Testis (tissue), 3 donors: Measurements from ENCODE around the gene UROS. TPM values are rescaled to one million over a fixed set of nuclear protein-coding genes. Genes with fewer than 3 reads are reported as not detected.

Experiments
- DNase-seq: peaks from one replicate; pipeline ENCODE4 v3.0.0-alpha.2; 2019
- H3K27ac ChIP-seq, 2 donors: fragments of 200-600 bp; sonication (generic); one replicate each; pipeline ENCODE4 v1.5.1; 2019
- H3K27me3 ChIP-seq: fragments of 200-600 bp; sonication (generic); one replicate; pipeline ENCODE4 v1.5.1; 2019
- H3K36me3 ChIP-seq: fragments of 200-600 bp; sonication (generic); one replicate; pipeline ENCODE4 v1.5.1; 2017; ENCODE audit warnings: low read depth; ENCODE audit errors: missing control alignments
- H3K4me1 ChIP-seq: fragments of 200-600 bp; sonication (generic); one replicate; pipeline ENCODE4 v1.5.1; 2019
- H3K4me3 ChIP-seq, 2 donors: fragments of 200-600 bp; sonication (generic); one replicate each; pipeline ENCODE4 v1.5.1; 2017 to 2019
- H3K9me3 ChIP-seq: fragments of 200-600 bp; sonication (generic); one replicate; pipeline ENCODE4 v1.5.1; 2017
- CTCF ChIP-seq, 3 experiments: fragments of 450-650 bp in 2 of 3; fragments of 200-600 bp in 1 of 3; sonication (generic) in 1 of 3; IDR thresholded peaks; one replicate each; pipeline ENCODE4 v1.5.1; 2016 to 2019; ENCODE audit warnings: antibody characterized with exemption in 3 of 3, mild to moderate bottlenecking in 2 of 3, moderate library complexity in 1 of 3
- POLR2A ChIP-seq: fragments of 450-650 bp; IDR thresholded peaks from one replicate; pipeline ENCODE4 v1.6.1; 2017; ENCODE audit warnings: antibody characterized with exemption, mild to moderate bottlenecking, moderate library complexity
- WGBS, 2 donors: methylation state at CpG; one replicate each; pipeline ENCODE4 v1.1.5; 2018; 5-methylcytosine and 5-hydroxymethylcytosine counted together
- intact Hi-C: fragments of 100-400 bp; cut with DNase I; formaldehyde crosslinking; loops from one replicate; pipeline ENCODE4 v1.15.1; 2023; ENCODE audit warnings: low total_unique reads
- polyA plus RNA-seq: library from polyadenylated mRNA; stranded (reverse); fragments of 350-450 nt; fragmentation: Illumina TruSeq; extraction: RNeasy Lipid Tissue Mini Kit (QIAGEN cat#74804); gene quantifications from one replicate; pipeline ENCODE4 v1.2.3, GENCODE V29; 2014; ENCODE audit warnings: low read depth, low replicate concordance; ENCODE audit not compliant: insufficient read depth
- total RNA-seq, 2 donors: library from RNA; depleted of rRNA; stranded (reverse); fragments of >200 nt; gene quantifications; one replicate each; pipeline ENCODE4 v1.2.3, GENCODE V29; 2016

UROS gene
- total and polyA plus RNA-seq, 3 donors from 2014 or later: 62.5 to 70.3 (median 69.2) TPM

DNA sequence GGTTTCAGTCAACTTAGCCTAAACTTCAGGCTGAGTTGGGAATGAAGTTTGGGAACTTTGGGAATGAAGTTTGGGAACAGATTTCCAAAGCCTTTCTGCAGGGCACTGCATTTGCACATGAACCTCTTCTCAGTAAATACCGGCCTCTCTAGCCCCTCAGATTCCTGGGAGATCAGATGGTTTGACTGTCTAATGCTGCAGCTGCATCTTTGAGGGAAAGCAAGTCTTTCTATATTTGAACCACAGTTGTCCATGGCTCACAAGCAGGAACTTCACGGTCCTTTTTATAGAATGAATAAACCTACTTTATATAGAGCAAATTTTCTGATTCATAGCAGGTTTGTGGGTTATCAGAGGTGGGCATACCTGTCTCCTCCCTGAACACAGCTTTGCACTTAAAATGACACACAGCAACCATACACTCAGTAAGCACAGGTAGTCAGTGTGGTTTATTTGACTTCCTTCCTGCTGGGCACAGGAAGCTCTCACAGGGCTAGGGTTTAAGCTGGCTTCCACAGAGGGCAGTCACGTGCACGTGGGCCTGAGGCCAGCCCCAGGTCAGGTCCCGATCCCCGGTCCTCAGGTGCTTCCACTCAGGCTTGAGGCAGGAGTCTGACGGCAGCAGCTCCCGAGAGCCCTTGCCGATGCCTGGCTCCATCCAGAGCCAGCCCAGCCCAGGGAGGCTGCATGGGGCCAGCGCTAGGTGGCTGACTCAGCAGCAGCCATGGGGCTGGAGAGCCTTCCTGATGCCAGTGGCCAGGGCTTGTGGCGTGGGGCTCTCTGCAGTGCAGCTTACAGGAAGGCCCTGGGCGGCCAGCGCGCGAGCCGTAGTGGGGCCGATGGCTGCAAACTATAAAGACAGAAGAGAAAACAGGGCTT is 34.7 kb downstream of the UROS start:
- H3K36me3 ChIP-seq: no peaks in the 10 kb centered on the region
- DNase-seq: no peak
- TF ChIP-seq POLR2A (no peak), CTCF (IDR thresholded peaks at IDR 0.05) (no peak)
- H3K4me1 ChIP-seq: no peaks in the 10 kb centered on the region
- H3K27me3 ChIP-seq: no peaks in the 10 kb centered on the region
- H3K4me3 ChIP-seq: no peak overlapping the region
- no peaks in the 10 kb centered on the region for H3K9me3 ChIP-seq
- H3K27ac ChIP-seq: no peak overlapping the region
- intact Hi-C loops: no loop called here
- 88 to 96% methylated on average over 8 to 17 of the region's 17 CpGs for WGBS, 2 donors

DNA sequence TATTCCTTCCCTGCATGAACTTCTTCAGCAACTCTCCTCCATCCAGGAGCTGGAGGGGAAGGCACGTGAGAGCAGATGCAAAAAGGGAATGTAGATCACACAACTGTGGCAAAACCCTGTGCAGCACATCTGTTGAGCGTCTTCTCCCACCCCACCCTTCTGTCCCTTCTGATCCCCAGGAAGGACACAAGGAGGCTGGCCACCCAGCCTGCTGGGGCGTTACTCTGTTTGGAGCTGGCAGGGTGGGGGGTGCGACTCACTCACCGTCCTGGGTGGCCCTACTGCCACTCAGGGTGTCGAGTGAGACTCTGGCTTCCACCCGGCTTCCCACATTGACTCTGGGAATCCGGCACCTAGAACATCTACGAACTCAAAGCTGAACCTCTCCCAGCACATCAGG is 37.3 kb downstream of the UROS start:
- DNase-seq: no peak
- no peaks in the 10 kb centered on the region for H3K9me3 ChIP-seq
- H3K27ac ChIP-seq: no peak overlapping the region
- no peaks in the 10 kb centered on the region for H3K27me3 ChIP-seq
- no peaks in the 10 kb centered on the region for H3K4me1 ChIP-seq
- WGBS, 2 donors: 73 to 87% methylated on average over 9 of the region's 9 CpGs
- TF ChIP-seq POLR2A (no peak), CTCF (IDR thresholded peaks at IDR 0.05) (no peak)
- no peak overlapping the region for H3K4me3 ChIP-seq
- no peaks in the 10 kb centered on the region for H3K36me3 ChIP-seq
- intact Hi-C loops: no loop called here

GRCh38 chr10:125783957-125784356 is 39.1 kb downstream of the UROS start:
- no peak overlapping the region for H3K27ac ChIP-seq
- H3K27me3 ChIP-seq: no peaks in the 10 kb centered on the region
- intact Hi-C loops: no loop called here
- H3K4me1 ChIP-seq: no peaks in the 10 kb centered on the region
- DNase-seq: no peak
- no peaks in the 10 kb centered on the region for H3K9me3 ChIP-seq
- TF ChIP-seq CTCF (IDR thresholded peaks at IDR 0.05) (no peak), POLR2A (no peak)
- H3K36me3 ChIP-seq: no peaks in the 10 kb centered on the region
- no peak overlapping the region for H3K4me3 ChIP-seq
- WGBS, 2 donors: 70 to 86% methylated on average over 6 of the region's 6 CpGs

- TF ChIP-seq POLR2A (no peak), CTCF (IDR thresholded peaks at IDR 0.05) (no peak)
- Histone ChIP-seq H3K4me3 (no peak overlapping the region), H3K27me3 (no peaks in the 10 kb centered on the region), H3K9me3 (no peaks in the 10 kb centered on the region), H3K27ac (no peak overlapping the region), H3K4me1 (no peaks in the 10 kb centered on the region), H3K36me3 (no peaks in the 10 kb centered on the region)
- intact Hi-C loops: no loop called here
- WGBS, 2 donors: 88 to 94% methylated on average over 5 to 7 of the region's 7 CpGs
- no peak for DNase-seq
These were observed 39.6 kb downstream of the UROS start for GRCh38 chr10:125783408-125783807.

GRCh38 chr10:125782616-125783015 is 40.4 kb downstream of the UROS start:
- H3K9me3 ChIP-seq: no peaks in the 10 kb centered on the region
- H3K27ac ChIP-seq: no peak overlapping the region
- no peaks in the 10 kb centered on the region for H3K4me1 ChIP-seq
- TF ChIP-seq POLR2A (no peak), CTCF (IDR thresholded peaks at IDR 0.05) (no peak)
- 91 to 93% methylated on average over 10 to 11 of the region's 11 CpGs for WGBS, 2 donors
- no peak overlapping the region for H3K4me3 ChIP-seq
- intact Hi-C loops: no loop called here
- no peaks in the 10 kb centered on the region for H3K36me3 ChIP-seq
- DNase-seq: no peak
- H3K27me3 ChIP-seq: no peaks in the 10 kb centered on the region
